Adipocyte (in vitro differentiated cells): Measurements from ENCODE around the gene CLEC11A.
A peak's percentile ranks its signal among the peaks of the same experiment; 100 is the strongest.

Experiments used
- DNase-seq: peaks from one replicate; pipeline ENCODE4 v3.0.0-alpha.2; 2015; ENCODE audit warnings: low read depth
- H3K27me3 ChIP-seq: replicated peaks from 2 replicates; pipeline ENCODE4 v1.7.0; 2013; ENCODE audit warnings: mild to moderate bottlenecking, low read length, moderate library complexity; ENCODE audit not compliant: control insufficient read depth, insufficient read depth
- H3K36me3 ChIP-seq: 2 replicates; pipeline ENCODE4 v1.7.0; 2013; ENCODE audit warnings: low read length, mild to moderate bottlenecking, moderate library complexity; ENCODE audit not compliant: control insufficient read depth, insufficient read depth, severe bottlenecking
- H3K4me1 ChIP-seq: 2 replicates; pipeline ENCODE4 v1.7.0; 2013; ENCODE audit warnings: mild to moderate bottlenecking, low read length, moderate library complexity; ENCODE audit not compliant: control insufficient read depth, insufficient read depth
- H3K4me3 ChIP-seq: 2 replicates; pipeline ENCODE4 v1.7.0; 2013; ENCODE audit warnings: mild to moderate bottlenecking, low read length, moderate library complexity
- H3K9ac ChIP-seq: 2 replicates; pipeline ENCODE4 v1.7.0; 2013; ENCODE audit warnings: mild to moderate bottlenecking, low read length, moderate library complexity
- H3K9me3 ChIP-seq: 2 replicates; pipeline ENCODE4 v1.7.0; 2013; ENCODE audit warnings: mild to moderate bottlenecking, low read length, moderate library complexity; ENCODE audit not compliant: control insufficient read depth

The CLEC11A gene

DNA sequence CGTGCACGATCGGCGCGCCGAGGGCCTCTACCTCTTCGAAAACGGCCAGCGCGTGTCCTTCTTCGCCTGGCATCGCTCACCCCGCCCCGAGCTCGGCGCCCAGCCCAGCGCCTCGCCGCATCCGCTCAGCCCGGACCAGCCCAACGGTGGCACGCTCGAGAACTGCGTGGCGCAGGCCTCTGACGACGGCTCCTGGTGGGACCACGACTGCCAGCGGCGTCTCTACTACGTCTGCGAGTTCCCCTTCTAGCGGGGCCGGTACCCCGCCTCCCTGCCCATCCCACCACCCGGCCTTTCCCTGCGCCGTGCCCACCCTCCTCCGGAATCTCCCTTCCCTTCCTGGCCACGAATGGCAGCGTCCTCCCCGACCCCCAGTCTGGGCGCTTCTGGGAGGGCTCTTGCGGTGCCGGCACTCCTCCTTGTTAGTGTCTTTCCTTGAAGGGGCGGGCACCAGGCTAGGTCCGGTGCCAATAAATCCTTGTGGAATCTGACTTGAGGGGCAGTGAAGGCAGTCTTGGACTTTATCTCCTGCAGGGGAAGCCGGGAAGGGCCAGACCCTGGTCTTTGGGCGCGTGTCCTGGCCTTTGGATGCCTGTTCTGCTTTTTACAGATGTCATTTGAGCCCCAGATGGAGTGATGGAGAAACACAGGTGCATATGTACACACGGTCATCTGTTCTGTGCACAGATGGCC lies 2.2 kb downstream of the CLEC11A start:
- peak overlapping the region; percentile 82 for H3K4me3 ChIP-seq
- peaks cover 31% of the 10 kb centered on the region for H3K4me1 ChIP-seq
- no peak for DNase-seq
- H3K27me3 ChIP-seq, result no peaks in the 10 kb centered on the region
- H3K9me3 ChIP-seq, result no peaks in the 10 kb centered on the region
- peak overlapping the region; percentile 87 for H3K9ac ChIP-seq
- H3K36me3 ChIP-seq, result no peaks in the 10 kb centered on the region

DNA sequence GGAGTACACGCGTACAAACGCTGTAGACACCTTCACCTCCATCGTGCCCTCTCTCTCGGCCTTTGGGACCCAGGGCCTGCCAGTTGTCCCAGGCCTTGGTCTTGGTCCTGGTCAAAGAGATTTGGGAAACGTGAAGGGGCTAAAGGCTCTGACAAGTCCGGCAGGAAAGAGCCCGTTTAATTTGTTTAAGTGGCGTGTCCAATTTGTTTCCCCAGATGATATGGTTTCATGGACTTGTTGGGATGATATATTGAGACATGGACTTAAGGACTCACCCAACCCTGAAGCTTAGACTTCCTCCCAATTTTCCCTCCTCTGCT lies 2.7 kb downstream of the CLEC11A start:
- H3K4me3 ChIP-seq, result peak overlapping the region; percentile 82
- H3K4me1 ChIP-seq, result peaks cover 31% of the 10 kb centered on the region
- H3K9me3 ChIP-seq, result no peaks in the 10 kb centered on the region
- no peaks in the 10 kb centered on the region for H3K27me3 ChIP-seq
- no peaks in the 10 kb centered on the region for H3K36me3 ChIP-seq
- peak overlapping the region; percentile 87 for H3K9ac ChIP-seq
- no peak for DNase-seq

DNA sequence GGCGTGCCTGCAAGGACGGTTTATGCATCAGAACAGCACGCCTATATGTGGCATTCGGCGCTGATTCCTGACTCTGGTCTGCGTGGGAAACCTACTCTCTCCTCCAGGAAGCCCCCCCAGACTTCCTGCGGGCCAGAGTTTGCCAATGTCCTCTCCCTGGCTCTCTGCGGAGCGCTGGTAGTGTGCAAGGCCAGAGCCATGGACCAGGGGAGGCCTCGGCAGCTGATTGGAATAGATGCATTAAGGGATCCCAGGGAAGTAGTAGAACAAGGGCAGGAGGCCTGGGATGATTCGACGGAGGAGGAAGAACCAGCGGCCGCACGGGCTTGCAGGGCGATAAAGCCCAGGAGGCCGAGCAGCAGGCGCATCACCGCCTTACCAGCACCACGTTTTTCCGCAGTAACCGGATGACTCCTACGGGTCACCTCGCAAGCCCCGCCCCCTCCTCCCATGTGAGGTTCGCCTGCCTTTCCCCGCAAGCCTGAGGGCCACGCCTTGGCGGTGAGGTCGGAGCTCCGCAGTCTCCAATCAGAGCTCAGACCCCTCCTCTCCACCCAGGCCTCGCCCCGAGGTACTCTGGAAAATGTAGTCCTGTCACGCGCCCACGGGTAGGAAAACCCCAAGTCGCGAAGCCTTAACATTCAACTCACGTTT lies 5.0 kb downstream of the CLEC11A start:
- Histone ChIP-seq H3K4me1 (peaks cover 23% of the 10 kb centered on the region), H3K9me3 (no peaks in the 10 kb centered on the region), H3K36me3 (no peaks in the 10 kb centered on the region), H3K9ac (no peak overlapping the region), H3K27me3 (no peaks in the 10 kb centered on the region), H3K4me3 (peak overlapping the region; percentile 57)
- DNase-seq, result no peak

DNA sequence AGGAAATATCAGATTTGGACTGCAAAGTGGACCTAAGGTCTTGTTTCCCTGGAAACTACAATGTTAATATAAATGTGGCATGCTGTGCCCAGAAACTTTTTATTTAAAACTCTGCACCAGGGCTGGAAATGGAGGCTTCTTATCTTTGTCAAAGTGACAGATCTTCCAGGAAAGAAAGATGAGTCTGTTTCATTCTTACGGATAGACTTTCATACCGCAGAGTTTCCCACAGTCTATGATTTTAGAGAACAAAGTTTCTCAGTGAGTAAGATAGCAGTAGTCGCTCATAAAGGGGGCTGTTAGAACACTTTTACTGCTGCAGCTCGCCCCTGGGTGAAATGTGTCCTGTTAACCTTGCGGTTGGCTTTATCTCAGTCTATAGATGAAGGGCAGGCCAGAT lies 6.7 kb downstream of the CLEC11A start:
- no peaks in the 10 kb centered on the region for H3K9me3 ChIP-seq
- peaks cover 13% of the 10 kb centered on the region for H3K4me1 ChIP-seq
- H3K9ac ChIP-seq, result no peak overlapping the region
- H3K36me3 ChIP-seq, result no peaks in the 10 kb centered on the region
- H3K27me3 ChIP-seq, result no peaks in the 10 kb centered on the region
- no peak overlapping the region for H3K4me3 ChIP-seq
- DNase-seq, result no peak

DNA sequence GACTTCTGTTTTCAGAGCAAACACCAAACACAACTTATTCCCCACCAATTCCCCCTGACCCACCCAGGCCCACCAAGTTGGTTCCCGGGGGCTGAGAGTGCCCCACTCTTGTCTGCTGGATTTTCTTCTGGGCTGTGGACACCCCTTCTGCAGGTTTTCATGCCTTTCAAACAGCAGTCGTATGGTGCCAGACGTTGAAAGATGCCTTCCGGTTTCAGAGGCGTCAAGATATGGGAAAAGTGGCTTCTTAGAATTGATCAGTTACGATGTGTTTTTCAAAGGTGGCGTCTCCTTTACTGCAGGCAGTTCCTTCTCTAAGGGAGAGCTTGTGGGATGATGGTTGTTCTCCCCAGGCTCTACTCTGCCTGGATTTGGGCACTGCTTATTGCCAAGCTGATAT lies 12.7 kb downstream of the CLEC11A start:
- no peaks in the 10 kb centered on the region for H3K9me3 ChIP-seq
- H3K4me3 ChIP-seq, result no peak overlapping the region
- no peak for DNase-seq
- no peaks in the 10 kb centered on the region for H3K4me1 ChIP-seq
- no peak overlapping the region for H3K9ac ChIP-seq
- H3K36me3 ChIP-seq, result no peaks in the 10 kb centered on the region
- H3K27me3 ChIP-seq, result peaks cover 35% of the 10 kb centered on the region

DNA sequence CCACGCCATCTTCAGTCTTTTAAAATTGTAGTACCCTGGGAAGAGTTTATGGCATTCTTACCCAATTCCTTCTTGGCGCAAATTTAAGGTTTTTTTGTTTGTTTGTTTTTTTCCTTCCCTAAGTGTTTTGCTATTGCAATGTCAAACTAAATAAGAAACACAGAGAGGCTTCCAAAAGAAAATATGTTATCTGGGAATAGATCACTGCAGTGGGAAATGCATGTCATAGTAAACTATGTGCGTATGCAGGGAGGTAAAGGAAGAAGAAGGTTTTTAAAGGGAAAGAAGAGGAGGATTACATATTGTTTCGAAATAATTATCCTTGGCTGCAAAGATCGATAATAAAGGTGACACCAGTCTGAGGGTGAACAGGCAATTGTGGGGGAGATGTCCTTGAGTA lies 13.2 kb downstream of the CLEC11A start:
- H3K36me3 ChIP-seq, result no peaks in the 10 kb centered on the region
- no peak overlapping the region for H3K4me3 ChIP-seq
- peaks cover 38% of the 10 kb centered on the region for H3K27me3 ChIP-seq
- no peak for DNase-seq
- no peak overlapping the region for H3K9ac ChIP-seq
- no peaks in the 10 kb centered on the region for H3K4me1 ChIP-seq
- no peaks in the 10 kb centered on the region for H3K9me3 ChIP-seq

DNA sequence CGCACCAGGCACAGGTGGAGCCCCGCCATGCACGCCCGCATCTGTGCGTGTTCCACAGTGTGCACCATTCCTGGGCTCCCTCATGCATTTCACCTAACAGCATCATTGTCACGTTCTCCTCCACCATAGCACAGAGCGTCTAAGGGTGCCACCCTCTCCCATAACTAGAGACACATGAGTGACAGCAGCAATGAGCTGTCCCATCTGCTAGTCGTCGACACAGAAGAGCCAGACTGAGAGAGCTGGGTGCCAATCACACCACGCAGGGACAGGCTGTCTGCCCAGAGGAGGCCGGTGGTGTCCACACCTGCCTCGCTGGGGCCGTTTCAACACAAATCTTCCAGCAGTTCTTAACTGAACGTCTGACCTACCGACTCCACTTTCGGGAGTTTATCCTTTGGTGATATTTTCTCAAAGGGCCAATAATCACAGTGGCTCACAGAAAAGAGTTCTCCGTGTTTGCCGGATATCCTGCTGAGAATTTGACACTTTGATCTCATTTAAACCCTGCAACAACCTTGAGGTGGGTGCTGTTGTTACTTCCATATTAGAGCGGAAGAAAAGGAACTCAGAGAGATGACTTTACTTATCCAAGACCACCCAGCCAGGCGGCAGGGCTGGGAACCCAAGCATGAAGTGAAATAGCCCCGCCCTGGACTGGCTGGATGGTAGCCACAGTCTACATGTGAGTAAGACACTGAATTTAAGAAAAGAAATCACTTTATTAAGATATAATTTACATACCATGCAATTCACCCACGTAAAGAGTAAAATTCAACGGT lies 16.2 kb downstream of the CLEC11A start:
- H3K36me3 ChIP-seq, result no peaks in the 10 kb centered on the region
- no peaks in the 10 kb centered on the region for H3K4me1 ChIP-seq
- H3K9ac ChIP-seq, result no peak overlapping the region
- no peak for DNase-seq
- H3K27me3 ChIP-seq, result peaks cover 52% of the 10 kb centered on the region
- H3K4me3 ChIP-seq, result no peak overlapping the region
- H3K9me3 ChIP-seq, result no peaks in the 10 kb centered on the region

DNA sequence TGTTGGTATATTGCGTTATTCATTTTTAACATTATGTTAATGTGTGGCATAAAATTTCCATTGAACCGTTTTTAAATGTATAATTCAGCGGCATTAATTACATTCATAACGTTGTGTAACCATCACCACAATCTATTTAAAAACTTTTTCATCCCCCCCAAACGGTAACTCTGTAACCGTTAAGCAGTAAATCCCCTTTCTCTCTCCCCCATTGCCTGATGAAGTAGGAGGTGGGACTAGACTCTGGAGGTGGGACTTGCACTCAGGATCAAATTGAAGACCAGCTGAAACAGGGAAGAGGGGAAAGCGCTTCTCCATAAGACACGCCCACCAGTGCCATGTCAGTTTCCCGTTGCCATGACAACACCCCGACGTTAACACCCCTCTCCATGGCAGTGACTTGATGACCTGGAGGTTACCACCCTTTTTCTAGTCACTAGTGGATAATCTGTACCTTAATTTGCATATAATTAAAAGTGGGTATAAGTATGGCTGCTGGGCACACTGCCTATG lies 16.8 kb downstream of the CLEC11A start:
- no peak overlapping the region for H3K4me3 ChIP-seq
- peaks cover 52% of the 10 kb centered on the region for H3K27me3 ChIP-seq
- DNase-seq, result no peak
- no peaks in the 10 kb centered on the region for H3K9me3 ChIP-seq
- no peak overlapping the region for H3K9ac ChIP-seq
- H3K36me3 ChIP-seq, result no peaks in the 10 kb centered on the region
- H3K4me1 ChIP-seq, result no peaks in the 10 kb centered on the region

DNA sequence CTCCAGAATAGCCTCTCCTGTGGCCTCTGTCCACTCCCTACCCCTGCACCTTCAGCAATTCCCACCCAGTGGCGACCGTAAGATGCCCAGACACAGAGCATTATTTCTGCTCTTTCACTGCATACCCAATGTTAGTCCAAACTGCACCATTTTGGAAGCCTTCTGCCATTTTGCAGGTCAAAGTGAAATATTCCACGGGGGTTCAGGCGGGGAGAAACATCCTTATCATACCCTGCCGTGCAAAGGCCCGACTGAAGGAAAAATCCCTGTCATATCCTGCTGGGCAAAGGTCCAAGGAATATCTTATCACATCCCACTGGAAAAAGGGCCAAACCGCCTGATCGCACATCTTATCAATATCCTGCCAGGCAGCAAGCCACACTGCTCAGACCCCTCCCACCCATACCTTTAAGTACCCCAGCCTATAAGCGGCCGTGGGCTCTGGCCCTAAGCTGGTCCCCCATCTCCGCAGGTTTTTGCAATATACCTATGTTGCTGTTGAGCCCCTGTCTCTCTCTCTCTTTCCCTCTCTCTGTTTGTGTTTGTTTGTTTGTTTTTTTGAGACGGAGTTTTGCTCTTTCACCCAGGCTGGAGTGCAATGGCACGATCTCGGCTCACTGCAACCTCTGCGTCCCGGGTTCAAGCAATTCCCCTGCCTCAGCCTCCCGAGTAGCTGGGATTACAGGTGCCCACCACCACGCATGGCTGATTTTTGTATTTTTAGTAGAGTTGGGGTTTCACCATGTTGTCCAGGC lies 18.2 kb downstream of the CLEC11A start:
- DNase-seq, result no peak

DNA sequence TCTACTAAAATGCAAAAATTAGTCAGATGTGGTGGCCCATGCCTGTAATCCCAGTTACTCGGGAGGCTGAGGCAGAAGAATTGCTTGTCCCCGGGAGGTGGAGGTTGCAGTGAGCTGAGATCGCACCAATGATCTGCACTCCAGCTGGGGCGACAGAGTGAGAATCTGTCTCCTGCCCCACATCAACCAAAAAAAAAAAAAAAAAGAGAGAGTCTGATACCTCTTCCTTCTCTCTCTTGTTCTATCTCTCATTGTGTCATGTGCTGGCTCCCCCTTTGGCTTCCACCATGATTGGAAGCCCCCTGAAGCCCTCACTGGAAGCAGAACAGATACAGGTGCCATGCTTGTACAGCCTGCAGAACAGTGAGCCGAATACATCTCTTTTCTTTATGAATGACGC lies 20.4 kb downstream of the CLEC11A start:
- H3K9me3 ChIP-seq, result no peaks in the 10 kb centered on the region
- peaks cover 30% of the 10 kb centered on the region for H3K27me3 ChIP-seq
- H3K36me3 ChIP-seq, result no peaks in the 10 kb centered on the region
- DNase-seq, result no peak
- no peaks in the 10 kb centered on the region for H3K4me1 ChIP-seq
- H3K9ac ChIP-seq, result no peak overlapping the region
- H3K4me3 ChIP-seq, result no peak overlapping the region

More for the DNA sequence above, 18.2 kb downstream of the CLEC11A start:
- Histone ChIP-seq H3K27me3 (peaks cover 41% of the 10 kb centered on the region), H3K9me3 (no peaks in the 10 kb centered on the region), H3K36me3 (no peaks in the 10 kb centered on the region), H3K4me3 (no peak overlapping the region), H3K9ac (no peak overlapping the region), H3K4me1 (no peaks in the 10 kb centered on the region)

DNA sequence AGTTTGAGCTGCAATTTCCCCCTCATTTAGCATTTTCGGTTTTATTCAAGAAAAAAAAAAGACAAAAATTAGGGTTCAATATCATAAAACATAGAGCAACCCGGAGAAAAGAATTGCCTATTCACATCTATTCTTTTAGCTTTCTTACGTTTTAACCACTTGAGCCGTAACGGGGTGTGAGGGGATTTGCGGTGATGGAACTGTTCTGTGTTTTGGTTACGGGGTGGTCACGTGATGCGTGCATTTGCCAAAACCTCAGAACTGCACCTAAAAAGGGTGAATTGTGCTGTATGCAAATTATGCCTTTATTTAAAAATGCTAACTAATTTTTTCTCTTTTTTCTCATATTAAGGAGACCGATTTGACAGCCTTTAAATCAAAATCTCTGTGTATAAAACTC lies 22.1 kb downstream of the CLEC11A start:
- H3K36me3 ChIP-seq, result no peaks in the 10 kb centered on the region

More for the DNA sequence above, 22.1 kb downstream of the CLEC11A start:
- Histone ChIP-seq H3K4me1 (no peaks in the 10 kb centered on the region), H3K9ac (no peak overlapping the region), H3K4me3 (no peak overlapping the region), H3K9me3 (no peaks in the 10 kb centered on the region), H3K27me3 (peaks cover 27% of the 10 kb centered on the region)
- no peak for DNase-seq
